H9 (cell line): ENCODE measurements around the gene MTX1. TPM values are rescaled to one million over a fixed set of nuclear protein-coding genes. Genes with fewer than 3 reads are reported as not detected.

Experiments
- DNase-seq: peaks from one replicate; pipeline ENCODE4 v3.0.0-alpha.2; 2017
- H2AFZ ChIP-seq: one replicate; pipeline ENCODE4 v1.6.1; 2013; ENCODE audit warnings: mild to moderate bottlenecking, low read length, control low read depth, moderate library complexity
- H2AK5ac ChIP-seq: 2 replicates; pipeline ENCODE4 v1.6.1; 2013; ENCODE audit warnings: low read length, control low read depth, mixed read lengths; ENCODE audit not compliant: insufficient read length
- H2BK120ac ChIP-seq: one replicate; pipeline ENCODE4 v1.6.1; 2013; ENCODE audit warnings: low read depth, mild to moderate bottlenecking, low read length, control low read depth, inconsistent platforms; ENCODE audit not compliant: poor library complexity, severe bottlenecking
- H2BK12ac ChIP-seq: 2 replicates; pipeline ENCODE4 v1.6.1; 2013; ENCODE audit warnings: low read length, control low read depth, mixed read lengths, low read depth; ENCODE audit not compliant: insufficient read length
- H2BK15ac ChIP-seq: 2 replicates; pipeline ENCODE4 v1.6.1; 2013; ENCODE audit warnings: low read depth, low read length, control low read depth
- H2BK20ac ChIP-seq: one replicate; pipeline ENCODE4 v1.6.1; 2013; ENCODE audit warnings: low read depth, mild to moderate bottlenecking, low read length, control low read depth, inconsistent platforms; ENCODE audit not compliant: poor library complexity, severe bottlenecking
- H2BK5ac ChIP-seq: 2 replicates; pipeline ENCODE4 v1.6.1; 2013; ENCODE audit warnings: low read length, control low read depth, mixed read lengths; ENCODE audit not compliant: insufficient read length
- H3K14ac ChIP-seq: 2 replicates; pipeline ENCODE4 v1.6.1; 2013; ENCODE audit warnings: low read length, control low read depth; ENCODE audit not compliant: insufficient read depth
- H3K18ac ChIP-seq: 2 replicates; pipeline ENCODE4 v1.6.1; 2013; ENCODE audit warnings: low read depth, mild to moderate bottlenecking, mixed read lengths, low read length, control low read depth; ENCODE audit not compliant: insufficient read length
- H3K23ac ChIP-seq: 2 replicates; pipeline ENCODE4 v1.6.1; 2013; ENCODE audit warnings: low read length, control low read depth, mixed read lengths, low read depth; ENCODE audit not compliant: insufficient read length
- H3K23me2 ChIP-seq: 2 replicates; pipeline ENCODE4 v1.6.1; 2013; ENCODE audit warnings: low read depth, mild to moderate bottlenecking, mixed read lengths, low read length, control low read depth; ENCODE audit not compliant: insufficient read length, poor library complexity, severe bottlenecking
- H3K27ac ChIP-seq: 2 replicates; pipeline ENCODE4 v1.5.1; 2013; ENCODE audit warnings: low read length, control low read depth, mixed read lengths, low read depth; ENCODE audit not compliant: insufficient read length
- H3K27me3 ChIP-seq: 2 replicates; pipeline ENCODE4 v1.6.1; 2013; ENCODE audit warnings: low read length, control low read depth, inconsistent platforms; ENCODE audit not compliant: insufficient read depth
- H3K4ac ChIP-seq: 2 replicates; pipeline ENCODE4 v1.6.1; 2013; ENCODE audit warnings: low read depth, mild to moderate bottlenecking, control low read depth, inconsistent platforms, low read length, moderate library complexity
- H3K4me1 ChIP-seq: 2 replicates; pipeline ENCODE4 v1.6.1; 2013; ENCODE audit warnings: low read length, control low read depth, inconsistent platforms; ENCODE audit not compliant: insufficient read depth
- H3K4me2 ChIP-seq: 2 replicates; pipeline ENCODE4 v1.6.1; 2013; ENCODE audit warnings: low read length, control low read depth, mixed read lengths; ENCODE audit not compliant: insufficient read length, insufficient read depth
- H3K56ac ChIP-seq: 2 replicates; pipeline ENCODE4 v1.6.1; 2013; ENCODE audit warnings: low read depth, mild to moderate bottlenecking, mixed read lengths, low read length, control low read depth; ENCODE audit not compliant: insufficient read length
- H3K79me1 ChIP-seq: 2 replicates; pipeline ENCODE4 v1.6.1; 2013; ENCODE audit warnings: low read depth, mild to moderate bottlenecking, moderate library complexity, low read length, control low read depth, inconsistent platforms; ENCODE audit not compliant: insufficient read depth, poor library complexity, severe bottlenecking
- H3K79me2 ChIP-seq: 2 replicates; pipeline ENCODE4 v1.6.1; 2013; ENCODE audit warnings: low read length, control low read depth, inconsistent platforms; ENCODE audit not compliant: insufficient read depth
- H3K9ac ChIP-seq: 2 replicates; pipeline ENCODE4 v1.6.1; 2013; ENCODE audit warnings: low read length, control low read depth, mixed read lengths; ENCODE audit not compliant: insufficient read length; ENCODE audit errors: extremely low read depth
- H3K9me3 ChIP-seq: one replicate; pipeline ENCODE4 v1.6.1; 2013; ENCODE audit warnings: low read depth, low read length, inconsistent platforms; ENCODE audit not compliant: control insufficient read depth
- H3T11ph ChIP-seq: one replicate; pipeline ENCODE4 v1.6.1; 2013; ENCODE audit warnings: mild to moderate bottlenecking, low read length, control low read depth, inconsistent platforms
- H4K20me1 ChIP-seq: one replicate; pipeline ENCODE4 v1.6.1; 2013; ENCODE audit not compliant: control insufficient read depth, insufficient read length, insufficient read depth
- H4K5ac ChIP-seq: 2 replicates; pipeline ENCODE4 v1.6.1; 2013; ENCODE audit warnings: low read depth, mild to moderate bottlenecking, mixed read lengths, low read length, control low read depth; ENCODE audit not compliant: insufficient read length
- H4K8ac ChIP-seq: replicated peaks from 2 replicates; pipeline ENCODE4 v1.6.1; 2013; ENCODE audit warnings: low read length, control low read depth, mixed read lengths, low read depth; ENCODE audit not compliant: insufficient read length
- H4K91ac ChIP-seq: 2 replicates; pipeline ENCODE4 v1.6.1; 2013; ENCODE audit warnings: low read depth, mild to moderate bottlenecking, moderate library complexity, mixed read lengths, low read length, control low read depth; ENCODE audit not compliant: insufficient read length
- H3K27ac Mint-ChIP-seq, 3 experiments: 2 replicates in 2 of 3; 3 replicates in 1 of 3; pipeline ENCODE4 v1.8.0; 2020 to 2021; ENCODE audit warnings: mixed read lengths in 3 of 3, mild to moderate bottlenecking in 1 of 3, moderate library complexity in 1 of 3
- H3K27me3 Mint-ChIP-seq: 2 replicates; pipeline ENCODE4 v1.8.0; 2021; ENCODE audit warnings: low read depth, mild to moderate bottlenecking, moderate library complexity, mixed read lengths
- H3K36me3 Mint-ChIP-seq, 3 experiments: 2 replicates in 2 of 3; 3 replicates in 1 of 3; pipeline ENCODE4 v1.8.0; 2020 to 2021; ENCODE audit warnings: low read depth in 3 of 3, mixed read lengths in 3 of 3; ENCODE audit not compliant: insufficient read depth in 1 of 3
- H3K4me1 Mint-ChIP-seq, 2 experiments: 2 replicates each; pipeline ENCODE4 v1.8.0; 2020; ENCODE audit warnings: mixed read lengths in 2 of 2
- H3K4me3 Mint-ChIP-seq, 2 experiments: 2 replicates in 1 of 2; 3 replicates in 1 of 2; pipeline ENCODE4 v1.8.0; 2020 to 2021; ENCODE audit warnings: mild to moderate bottlenecking in 2 of 2, mixed read lengths in 2 of 2, moderate library complexity in 1 of 2
- H3K9me3 Mint-ChIP-seq, 2 experiments: 2 replicates in 1 of 2; 3 replicates in 1 of 2; pipeline ENCODE4 v1.8.0; 2020; ENCODE audit warnings: mild to moderate bottlenecking in 2 of 2, mixed read lengths in 2 of 2, moderate library complexity in 1 of 2
- CTCF ChIP-seq: fragments of 200-600 bp; sonication (generic); conservative IDR thresholded peaks from 3 replicates; pipeline ENCODE4 v1.8.0; 2021; ENCODE audit warnings: antibody characterized with exemption, mild to moderate bottlenecking
- WGBS: extraction: QIAGEN DNeasy Blood & Tissue Kit; methylation state at CpG from one replicate; pipeline ENCODE4 v1.1.7; 2013; ENCODE audit warnings: missing lambda C conversion rate, low lambda C conversion rate, mixed read lengths; ENCODE audit not compliant: insufficient read length; ENCODE audit errors: extremely low coverage; 5-methylcytosine and 5-hydroxymethylcytosine counted together
- total RNA-seq: library from RNA; stranded (reverse); gene quantifications from 2 replicates; pipeline ENCODE4 v1.2.1, GENCODE V29; 2021

Gene MTX1
- total RNA-seq, 1 experiment from 2014 or later: 45.0 TPM

GRCh38 chr1:155241841-155242264 lies 33.4 kb downstream of the MTX1 start:
- H4K91ac ChIP-seq: no peak overlapping the region
- H3K9me3 Mint-ChIP-seq: peaks cover 0 to 3% of the 10 kb centered on the region in 2 experiments; a peak in 1 of 5 replicates
- no CpG with 5 or more reads among the region's 4 CpGs for WGBS

More at GRCh38 chr1:155241841-155242264, 33.4 kb downstream of the MTX1 start:
- Histone ChIP-seq H2BK5ac (no peak overlapping the region), H2BK15ac (no peak overlapping the region), H4K8ac (no peak overlapping the region), H3K14ac (no peak overlapping the region), H3K4me1 (no peaks in the 10 kb centered on the region), H2AK5ac (no peak overlapping the region), H2BK120ac (no peak overlapping the region), H2BK12ac (no peak overlapping the region), H3K79me1 (no peaks in the 10 kb centered on the region), H2AFZ (no peak overlapping the region), H3K23ac (no peak overlapping the region), H3K4me2 (no peak overlapping the region), H3K27ac (no peak overlapping the region), H4K5ac (no peak overlapping the region), H3K27me3 (no peaks in the 10 kb centered on the region; the same call in 1 of the 2 replicates), H3K18ac (no peak overlapping the region), H3K56ac (no peak overlapping the region), H2BK20ac (no peak overlapping the region), H3K4ac (no peak overlapping the region), H3K9me3 (no peaks in the 10 kb centered on the region), H3T11ph (no peak overlapping the region), H3K9ac (no peak overlapping the region), H3K23me2 (peaks cover 9% of the 10 kb centered on the region), H3K79me2 (no peaks in the 10 kb centered on the region), H4K20me1 (no peaks in the 10 kb centered on the region)
- H3K4me1 Mint-ChIP-seq: peaks cover 28 to 34% of the 10 kb centered on the region in 2 experiments
- peaks cover 33% of the 10 kb centered on the region for H3K27me3 Mint-ChIP-seq
- TF ChIP-seq CTCF: no peak
- H3K27ac Mint-ChIP-seq: peak overlapping the region in 1 of 3 experiments; percentile 29; a peak in 2 of 7 replicates
- peak overlapping the region in 1 of 2 experiments; percentile 30; a peak in 2 of 5 replicates for H3K4me3 Mint-ChIP-seq
- H3K36me3 Mint-ChIP-seq: peaks cover 2 to 21% (median 21%) of the 10 kb centered on the region in 3 experiments
- no peak for DNase-seq
